ENCODE results near the gene SURF2.
"Not testable (repeated sequence)": the region's sequence is repeated elsewhere in the genome, so short reads cannot be mapped to it uniquely, and the experiment has no call there.

The SURF2 gene

GRCh38 chr9:133356391-133357091 is at the start of gene SURF2, which contains the start of gene SURF1:
TSS of gene SURF2 (plus strand) at chr9:133356550. CDS start at chr9:133356593, 43 bp downstream.
TSS of gene SURF1 (minus strand) at chr9:133356487. CDS start at chr9:133356453, 34 bp downstream.
- peaks cover 23% of the 10 kb centered on the region for H3K36me3 ChIP-seq (ENCODE audit: control insufficient read depth, insufficient read depth, low read length)
- H3K9ac ChIP-seq (ENCODE audit: low read length), result peak within 1 kb of the TSS; percentile 75
- H3K9me3 ChIP-seq (ENCODE audit: control insufficient read depth, low read length), result no peaks in the 10 kb centered on the region
- peak within 1 kb of the TSS; percentile 41 for H3K4me3 ChIP-seq (ENCODE audit: low read length)
- H3K27me3 ChIP-seq (ENCODE audit: control insufficient read depth, insufficient read depth, low read length), result no peaks in the 10 kb centered on the region
- peaks cover 42% of the 10 kb centered on the region for H3K4me1 ChIP-seq (ENCODE audit: control insufficient read depth, insufficient read depth, low read length)

DNA sequence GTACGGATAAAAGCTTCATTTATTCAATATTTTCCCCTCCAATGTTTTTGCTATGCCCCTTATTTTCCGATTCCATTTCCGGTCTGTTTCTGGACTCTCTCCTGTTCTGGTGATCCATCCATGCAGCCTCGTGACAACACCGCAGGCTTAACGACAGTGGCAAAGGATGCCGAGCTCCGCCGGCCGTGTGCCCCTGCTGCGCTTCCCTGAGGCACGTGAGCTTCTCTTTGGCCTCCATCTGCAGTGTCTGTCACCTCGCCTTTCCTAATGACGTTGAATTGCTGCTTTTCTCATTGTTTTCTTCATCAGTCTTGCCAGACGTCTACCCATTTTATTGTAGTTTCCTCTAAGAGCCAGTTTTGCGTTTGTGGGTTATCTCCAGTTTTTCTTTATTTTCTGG is 49.0 kb upstream of the SURF2 start:
- no peak overlapping the region for H3K4me3 ChIP-seq (ENCODE audit: low read length)
- H3K27me3 ChIP-seq (ENCODE audit: control insufficient read depth, insufficient read depth, low read length), result no peaks in the 10 kb centered on the region
- H3K9me3 ChIP-seq (ENCODE audit: control insufficient read depth, low read length), result no peaks in the 10 kb centered on the region
- H3K4me1 ChIP-seq (ENCODE audit: control insufficient read depth, insufficient read depth, low read length), result no peaks in the 10 kb centered on the region
- H3K9ac ChIP-seq (ENCODE audit: low read length), result no peak overlapping the region
- H3K36me3 ChIP-seq (ENCODE audit: control insufficient read depth, insufficient read depth, low read length), result no peaks in the 10 kb centered on the region

DNA sequence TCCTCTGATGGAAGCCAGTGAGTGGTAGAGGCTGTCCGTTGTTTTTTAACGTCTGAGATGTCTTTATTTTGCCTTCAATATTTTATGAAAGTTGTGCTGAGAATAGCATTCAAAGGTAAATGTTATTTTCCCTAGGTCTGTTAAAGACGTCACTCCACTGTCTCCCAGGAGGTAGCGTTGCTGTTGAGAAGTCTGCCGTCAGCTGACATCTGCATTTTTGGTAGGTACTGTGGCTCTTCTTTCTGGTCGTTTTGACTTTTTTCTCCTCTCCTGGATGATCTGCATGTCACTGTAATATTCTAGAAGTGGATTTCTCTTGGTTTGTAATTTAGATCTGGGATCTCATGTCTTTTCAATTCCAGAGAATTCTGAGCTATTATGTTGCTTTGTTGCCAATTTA is 46.7 kb upstream of the SURF2 start:
- Histone ChIP-seq H3K36me3 (ENCODE audit: control insufficient read depth, insufficient read depth, low read length) (no peaks in the 10 kb centered on the region), H3K9me3 (ENCODE audit: control insufficient read depth, low read length) (no peaks in the 10 kb centered on the region), H3K4me1 (ENCODE audit: control insufficient read depth, insufficient read depth, low read length) (no peaks in the 10 kb centered on the region), H3K4me3 (ENCODE audit: low read length) (no peak overlapping the region), H3K27me3 (ENCODE audit: control insufficient read depth, insufficient read depth, low read length) (no peaks in the 10 kb centered on the region), H3K9ac (ENCODE audit: low read length) (no peak overlapping the region)

DNA sequence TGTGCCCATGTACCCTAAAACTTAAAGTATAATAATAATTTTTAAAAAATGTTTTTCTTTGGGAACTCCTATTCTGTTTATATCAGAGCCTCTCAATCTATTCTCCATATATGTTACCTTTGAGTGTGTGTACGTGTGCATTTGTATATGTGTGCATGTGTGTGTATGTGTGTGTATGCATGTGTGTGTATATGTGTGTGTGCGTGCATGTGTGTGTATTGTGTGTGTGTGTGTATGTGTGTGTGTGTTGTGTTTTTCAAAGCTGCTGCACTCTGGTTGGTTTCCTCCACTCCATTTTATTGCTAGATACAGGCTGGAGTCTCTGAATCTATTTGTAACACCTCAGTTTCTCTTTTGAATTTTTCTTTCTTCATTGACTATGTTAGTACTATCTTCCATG is 40.4 kb upstream of the SURF2 start:
- H3K9me3 ChIP-seq (ENCODE audit: control insufficient read depth, low read length), result no peaks in the 10 kb centered on the region
- H3K27me3 ChIP-seq (ENCODE audit: control insufficient read depth, insufficient read depth, low read length), result no peaks in the 10 kb centered on the region
- no peak overlapping the region for H3K4me3 ChIP-seq (ENCODE audit: low read length)
- no peaks in the 10 kb centered on the region for H3K36me3 ChIP-seq (ENCODE audit: control insufficient read depth, insufficient read depth, low read length)
- H3K9ac ChIP-seq (ENCODE audit: low read length), result no peak overlapping the region
- H3K4me1 ChIP-seq (ENCODE audit: control insufficient read depth, insufficient read depth, low read length), result no peaks in the 10 kb centered on the region

- not testable (repeated sequence) for H3K9me3 ChIP-seq (ENCODE audit: control insufficient read depth, low read length); H3K9ac ChIP-seq (ENCODE audit: low read length); H3K36me3 ChIP-seq (ENCODE audit: control insufficient read depth, insufficient read depth, low read length); H3K4me1 ChIP-seq (ENCODE audit: control insufficient read depth, insufficient read depth, low read length); H3K27me3 ChIP-seq (ENCODE audit: control insufficient read depth, insufficient read depth, low read length); H3K4me3 ChIP-seq (ENCODE audit: low read length)
Measured at GRCh38 chr9:133317551-133317950, 38.8 kb upstream of the SURF2 start.

DNA sequence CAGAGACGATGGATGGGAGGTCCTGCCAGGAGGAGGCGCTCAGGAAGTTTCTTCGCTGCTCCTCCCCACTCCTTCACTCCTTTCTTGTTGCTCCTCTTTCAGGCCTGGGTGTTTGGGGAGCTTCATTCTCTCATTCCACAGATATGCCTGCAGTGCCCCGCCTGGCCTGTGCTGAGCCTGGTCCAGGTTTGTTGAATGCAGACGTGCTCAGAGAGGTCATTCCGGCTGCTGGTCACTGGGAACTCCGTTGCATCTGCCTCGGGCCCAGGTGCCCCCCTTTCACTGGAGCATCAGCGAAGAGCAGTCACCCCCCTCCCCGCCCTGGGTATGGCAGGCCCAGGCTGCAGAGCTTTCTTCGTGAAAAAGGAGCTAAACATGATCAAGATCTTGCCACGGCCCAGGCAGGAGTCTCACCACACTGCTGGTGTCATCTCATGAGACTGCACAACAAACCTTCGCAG is 35.9 kb upstream of the SURF2 start:
- Histone ChIP-seq H3K4me3 (ENCODE audit: low read length) (no peak overlapping the region), H3K27me3 (ENCODE audit: control insufficient read depth, insufficient read depth, low read length) (no peaks in the 10 kb centered on the region), H3K4me1 (ENCODE audit: control insufficient read depth, insufficient read depth, low read length) (no peaks in the 10 kb centered on the region), H3K9me3 (ENCODE audit: control insufficient read depth, low read length) (no peaks in the 10 kb centered on the region), H3K9ac (ENCODE audit: low read length) (no peak overlapping the region), H3K36me3 (ENCODE audit: control insufficient read depth, insufficient read depth, low read length) (no peaks in the 10 kb centered on the region)

DNA sequence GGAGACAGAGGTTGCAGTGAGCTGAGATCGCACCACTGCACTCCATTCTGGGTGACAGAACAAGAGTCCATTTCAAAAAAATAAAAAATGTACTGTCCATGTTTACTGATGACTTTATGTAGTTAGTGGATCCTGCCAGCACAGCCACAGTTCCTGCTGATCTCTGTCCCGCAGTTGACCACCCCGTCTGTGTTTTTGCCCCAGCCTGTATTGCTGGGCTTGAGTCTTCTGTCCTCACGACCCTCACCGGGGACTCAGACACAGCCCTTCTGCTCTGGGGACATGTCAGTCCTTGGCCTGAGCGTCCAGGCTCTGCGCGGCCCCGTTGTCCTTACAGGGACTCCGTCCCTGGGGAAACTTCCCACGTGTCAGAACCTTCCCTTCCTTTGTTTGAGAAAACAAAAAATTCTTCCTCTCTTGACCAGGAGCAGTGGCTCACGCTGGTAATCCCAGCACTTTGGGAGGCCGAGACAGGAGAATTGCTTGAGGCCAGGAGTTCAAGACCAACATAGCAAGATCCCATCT is 34.9 kb upstream of the SURF2 start:
- Histone ChIP-seq H3K9ac (ENCODE audit: low read length) (no peak overlapping the region), H3K4me1 (ENCODE audit: control insufficient read depth, insufficient read depth, low read length) (no peaks in the 10 kb centered on the region), H3K36me3 (ENCODE audit: control insufficient read depth, insufficient read depth, low read length) (no peaks in the 10 kb centered on the region), H3K9me3 (ENCODE audit: control insufficient read depth, low read length) (no peaks in the 10 kb centered on the region), H3K27me3 (ENCODE audit: control insufficient read depth, insufficient read depth, low read length) (no peaks in the 10 kb centered on the region), H3K4me3 (ENCODE audit: low read length) (no peak overlapping the region)

DNA sequence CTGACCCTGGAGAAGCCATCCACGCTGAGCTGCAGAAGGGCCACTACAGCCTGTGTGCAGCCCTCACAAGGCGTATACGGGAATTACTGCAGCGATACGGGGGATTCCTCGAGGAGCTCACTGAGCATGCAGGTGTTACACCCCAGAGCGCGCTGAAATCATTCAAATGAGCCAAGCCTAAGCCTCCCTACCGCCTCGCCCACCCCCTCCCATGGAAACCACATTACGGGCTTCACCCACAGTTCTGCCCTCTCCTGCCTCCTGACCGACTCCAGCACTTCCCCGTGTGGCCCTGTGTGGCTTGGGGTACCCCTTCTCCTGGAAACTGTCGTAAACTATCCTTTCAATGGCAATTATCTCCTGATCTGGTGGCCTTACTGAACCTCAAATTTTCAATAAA is 33.6 kb upstream of the SURF2 start:
- no peak overlapping the region for H3K9ac ChIP-seq (ENCODE audit: low read length)
- H3K4me3 ChIP-seq (ENCODE audit: low read length), result no peak overlapping the region
- H3K4me1 ChIP-seq (ENCODE audit: control insufficient read depth, insufficient read depth, low read length), result no peaks in the 10 kb centered on the region
- no peaks in the 10 kb centered on the region for H3K27me3 ChIP-seq (ENCODE audit: control insufficient read depth, insufficient read depth, low read length)
- no peaks in the 10 kb centered on the region for H3K36me3 ChIP-seq (ENCODE audit: control insufficient read depth, insufficient read depth, low read length)
- H3K9me3 ChIP-seq (ENCODE audit: control insufficient read depth, low read length), result no peaks in the 10 kb centered on the region

DNA sequence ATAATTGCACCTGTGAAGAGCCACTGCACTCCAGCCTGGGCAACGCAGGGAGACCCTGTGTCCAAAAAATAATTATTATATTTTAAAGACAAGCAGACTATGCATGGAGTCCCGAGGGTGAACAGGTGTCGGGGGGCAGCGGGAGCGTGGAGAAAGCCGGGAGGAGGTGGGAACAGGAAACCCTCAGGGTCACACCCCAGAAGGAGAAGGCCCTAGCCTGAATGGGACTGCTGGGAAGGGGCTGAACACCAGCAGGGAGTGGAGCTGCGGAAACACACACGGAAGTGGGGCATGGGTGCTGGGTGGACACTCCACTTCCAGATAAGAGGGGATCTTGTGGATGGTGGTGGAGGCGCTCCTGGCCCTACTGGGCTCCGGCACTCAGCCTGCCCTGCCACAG is 33.1 kb upstream of the SURF2 start:
- Histone ChIP-seq H3K9me3 (ENCODE audit: control insufficient read depth, low read length) (no peaks in the 10 kb centered on the region), H3K9ac (ENCODE audit: low read length) (no peak overlapping the region), H3K4me3 (ENCODE audit: low read length) (no peak overlapping the region), H3K4me1 (ENCODE audit: control insufficient read depth, insufficient read depth, low read length) (no peaks in the 10 kb centered on the region), H3K27me3 (ENCODE audit: control insufficient read depth, insufficient read depth, low read length) (no peaks in the 10 kb centered on the region), H3K36me3 (ENCODE audit: control insufficient read depth, insufficient read depth, low read length) (no peaks in the 10 kb centered on the region)

DNA sequence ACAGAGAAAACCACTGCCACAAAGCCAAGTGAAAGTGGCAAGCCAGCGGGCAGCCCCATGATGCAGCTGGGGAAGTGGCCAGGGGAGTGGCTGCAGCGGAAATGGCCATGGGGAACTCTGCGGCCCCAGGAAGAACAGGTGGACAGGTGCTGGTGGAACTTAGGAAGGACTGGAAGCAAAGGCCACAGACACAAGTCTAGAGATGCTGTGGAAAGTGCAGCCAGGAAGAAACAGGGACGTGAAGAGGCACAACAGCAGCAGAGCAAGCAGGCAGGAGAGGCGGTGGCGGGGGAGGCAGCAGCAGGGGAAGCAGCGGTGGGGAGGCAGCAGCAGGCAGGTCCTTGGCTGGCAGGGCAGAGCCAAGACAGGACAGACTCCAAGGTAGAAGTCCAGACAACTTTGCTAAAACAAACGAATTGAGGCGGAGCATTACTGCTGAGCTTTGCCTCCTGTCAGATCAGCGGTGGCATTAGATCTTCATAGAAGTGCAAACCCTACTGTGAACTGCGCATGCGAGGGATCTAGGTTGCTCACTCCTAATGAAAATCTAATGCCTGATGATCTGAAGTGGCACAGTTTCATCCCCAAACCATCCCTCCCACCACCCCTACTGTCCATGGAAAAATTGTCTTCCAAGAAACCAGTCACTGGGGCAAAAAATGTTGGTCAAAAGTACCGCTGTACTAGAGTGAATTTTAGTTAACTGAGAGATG is 32.2 kb upstream of the SURF2 start:
- Histone ChIP-seq H3K27me3 (ENCODE audit: control insufficient read depth, insufficient read depth, low read length) (no peaks in the 10 kb centered on the region), H3K36me3 (ENCODE audit: control insufficient read depth, insufficient read depth, low read length) (no peaks in the 10 kb centered on the region), H3K4me1 (ENCODE audit: control insufficient read depth, insufficient read depth, low read length) (no peaks in the 10 kb centered on the region), H3K4me3 (ENCODE audit: low read length) (no peak overlapping the region), H3K9me3 (ENCODE audit: control insufficient read depth, low read length) (no peaks in the 10 kb centered on the region), H3K9ac (ENCODE audit: low read length) (no peak overlapping the region)

- H3K27me3 ChIP-seq (ENCODE audit: control insufficient read depth, insufficient read depth, low read length); H3K36me3 ChIP-seq (ENCODE audit: control insufficient read depth, insufficient read depth, low read length): not testable (repeated sequence)
Measured at GRCh38 chr9:133327021-133327420, 29.3 kb upstream of the SURF2 start.

GRCh38 chr9:133327834-133328484 is 28.4 kb upstream of the SURF2 start:
- Histone ChIP-seq H3K4me3 (ENCODE audit: low read length) (no peak overlapping the region), H3K9ac (ENCODE audit: low read length) (no peak overlapping the region), H3K36me3 (ENCODE audit: control insufficient read depth, insufficient read depth, low read length) (peaks cover under 1% of the 10 kb centered on the region)

More at GRCh38 chr9:133327021-133327420, 29.3 kb upstream of the SURF2 start:
- H3K4me3 ChIP-seq (ENCODE audit: low read length); H3K9ac ChIP-seq (ENCODE audit: low read length); H3K4me1 ChIP-seq (ENCODE audit: control insufficient read depth, insufficient read depth, low read length); H3K9me3 ChIP-seq (ENCODE audit: control insufficient read depth, low read length): not testable (repeated sequence)

More at GRCh38 chr9:133327834-133328484, 28.4 kb upstream of the SURF2 start:
- no peaks in the 10 kb centered on the region for H3K9me3 ChIP-seq (ENCODE audit: control insufficient read depth, low read length)
- no peaks in the 10 kb centered on the region for H3K27me3 ChIP-seq (ENCODE audit: control insufficient read depth, insufficient read depth, low read length)
- no peaks in the 10 kb centered on the region for H3K4me1 ChIP-seq (ENCODE audit: control insufficient read depth, insufficient read depth, low read length)

Data from mucosa of stomach (tissue), 1 donor.